ENCODE measurements around the gene NUTM2G. TPM values are rescaled to one million over a fixed set of nuclear protein-coding genes. Genes with fewer than 3 reads are reported as not detected.
"Not testable (repeated sequence)": the region's sequence is repeated elsewhere in the genome, so short reads cannot be mapped to it uniquely, and the experiment has no call there.

The NUTM2G gene
- polyA plus RNA-seq (ENCODE audit: insufficient read length in 3 of 3): under 1 TPM; 0.24 to 0.85 (median 0.33) TPM

DNA sequence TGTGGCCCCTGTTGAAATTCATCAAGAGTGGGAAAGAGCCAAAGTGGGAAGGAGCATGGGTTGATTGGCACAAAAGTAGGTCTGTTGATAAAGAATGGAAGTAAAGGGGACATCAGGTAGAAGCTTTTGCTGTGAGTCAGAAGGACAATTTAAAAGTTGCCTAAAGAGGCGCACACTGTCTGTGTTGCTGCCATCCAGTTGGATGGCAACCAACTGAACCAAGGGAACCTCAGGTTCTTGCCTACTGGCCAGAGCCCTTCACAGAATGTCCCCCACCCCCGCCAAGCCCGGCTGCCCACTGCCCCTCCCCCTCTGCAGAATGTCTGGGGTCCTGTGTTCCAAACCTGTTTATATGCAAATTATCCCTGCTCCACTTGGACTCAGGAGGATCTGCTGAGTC lies at the start of gene NUTM2G:
Gene NUTM2G, plus strand, starts transcription at position 301 of the 400 bp plus-strand sequence. CDS start 182 bp downstream, outside the sequence.
- DNase-seq (ENCODE audit: low read depth in 3 of 3, low spot score in 2 of 3): not testable (repeated sequence)

DNA sequence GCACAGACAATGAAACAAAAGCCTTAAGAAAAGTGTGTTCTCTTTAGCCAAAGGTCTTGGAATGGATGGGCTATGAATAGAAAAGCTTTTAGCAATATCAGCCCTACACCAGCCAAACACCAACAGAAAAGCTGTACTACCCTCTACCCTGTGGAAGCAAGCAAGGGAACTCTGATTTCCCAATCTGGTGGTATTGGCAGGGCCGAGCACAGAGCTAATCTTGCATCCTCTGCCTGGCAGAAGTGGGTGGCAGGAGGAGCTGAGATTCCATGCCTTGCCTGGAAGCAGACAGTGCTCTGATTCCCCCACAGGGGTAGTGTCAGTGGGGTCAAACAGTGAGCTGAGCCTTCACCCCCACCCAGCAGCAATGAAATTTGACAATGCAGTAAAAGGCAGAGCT lies 44.7 kb upstream of the NUTM2G start:
- no peak for DNase-seq (ENCODE audit: low read depth in 3 of 3, low spot score in 2 of 3)

GRCh38 chr9:96884443-96884842 lies 44.2 kb upstream of the NUTM2G start:
- DNase-seq (ENCODE audit: low read depth in 3 of 3, low spot score in 2 of 3): no peak

DNA sequence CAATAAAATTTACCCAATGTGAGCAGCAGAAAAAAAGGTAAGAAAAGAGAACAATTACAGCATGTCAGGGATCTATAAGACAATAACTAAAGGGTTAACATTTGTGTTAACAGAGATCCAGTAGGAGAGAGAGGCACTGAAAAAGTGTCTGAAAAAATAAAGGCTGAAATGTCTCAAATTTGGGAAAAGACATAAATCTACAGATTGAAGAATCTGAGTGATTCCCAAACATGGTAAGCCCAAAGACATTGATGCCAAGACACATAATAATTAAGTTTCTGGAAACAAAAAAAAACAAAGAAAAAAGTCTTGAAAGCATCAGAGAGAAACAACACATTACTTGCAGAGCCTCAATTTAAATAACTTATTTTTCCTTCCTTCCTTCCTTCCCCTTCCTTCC lies 43.2 kb upstream of the NUTM2G start:
- no peak for DNase-seq (ENCODE audit: low read depth in 3 of 3, low spot score in 2 of 3)

GRCh38 chr9:96888591-96888990 lies 40.1 kb upstream of the NUTM2G start:
- no peak for DNase-seq (ENCODE audit: low read depth in 3 of 3, low spot score in 2 of 3)

- no peak for DNase-seq (ENCODE audit: low read depth in 3 of 3, low spot score in 2 of 3)
Measured at GRCh38 chr9:96892131-96892530, 36.5 kb upstream of the NUTM2G start.

DNA sequence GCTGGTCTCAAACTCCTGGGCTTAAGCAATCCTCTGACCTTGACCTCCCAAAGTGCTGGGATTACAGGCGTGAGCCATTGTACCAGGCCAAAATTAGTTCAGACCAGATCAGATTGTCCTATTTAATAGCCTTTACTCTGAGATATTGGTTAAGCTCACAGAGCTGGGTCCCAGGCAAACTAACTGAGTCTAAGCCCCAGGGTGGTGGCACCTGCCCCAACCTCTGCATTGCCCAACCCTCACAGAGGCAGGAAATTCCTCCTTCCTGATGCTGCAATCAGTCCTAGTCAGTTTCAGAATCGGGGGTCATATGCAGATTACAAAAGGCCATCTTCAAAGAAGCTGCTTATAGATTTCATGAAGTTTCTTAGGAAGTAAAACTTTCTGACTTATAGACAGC lies 28.6 kb upstream of the NUTM2G start:
- not testable (repeated sequence) for DNase-seq (ENCODE audit: low read depth in 3 of 3, low spot score in 2 of 3)

DNA sequence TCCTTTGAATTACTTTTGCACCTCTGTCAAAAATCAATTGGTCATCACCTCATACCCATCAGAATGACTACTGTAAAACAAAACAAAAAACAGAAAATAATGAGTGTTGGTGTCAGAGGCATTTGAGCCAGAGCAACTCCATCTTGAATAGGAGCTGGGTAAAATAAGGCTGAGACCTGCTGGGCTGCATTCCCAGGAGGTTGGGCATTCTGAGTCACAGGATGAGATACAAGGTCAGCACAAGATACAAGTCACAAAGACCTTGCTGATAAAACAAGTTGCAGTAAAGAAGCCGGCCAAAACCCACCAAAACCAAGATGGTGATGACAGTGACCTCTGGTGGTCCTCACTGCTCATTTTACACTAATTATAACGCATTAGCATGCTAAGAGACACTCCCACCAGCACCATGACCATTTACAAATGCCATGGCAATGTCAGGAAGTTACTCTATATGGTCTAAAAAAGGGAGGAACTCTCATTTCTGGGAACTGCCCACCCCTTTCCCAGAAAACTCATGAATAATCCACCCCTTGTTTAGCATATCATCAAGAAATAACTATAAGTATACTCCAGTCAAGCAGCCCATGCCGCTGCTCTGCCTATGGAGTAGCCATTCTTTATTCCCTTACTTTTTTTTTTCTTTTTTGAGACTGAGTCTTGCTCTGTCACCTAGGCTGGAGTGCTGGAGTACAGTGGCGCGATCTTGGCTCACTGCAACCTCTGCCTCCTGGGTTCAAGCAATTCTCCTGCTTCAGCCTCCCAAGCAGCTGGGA lies 23.5 kb upstream of the NUTM2G start:
- DNase-seq (ENCODE audit: low read depth in 3 of 3, low spot score in 2 of 3): not testable (repeated sequence)

- DNase-seq (ENCODE audit: low read depth in 3 of 3, low spot score in 2 of 3): not testable (repeated sequence)
Measured at GRCh38 chr9:96908479-96908878, 20.2 kb upstream of the NUTM2G start.

- not testable (repeated sequence) for DNase-seq (ENCODE audit: low read depth in 3 of 3, low spot score in 2 of 3)
Measured at GRCh38 chr9:96915539-96915938, 13.1 kb upstream of the NUTM2G start.

GRCh38 chr9:96916531-96916930 lies 12.1 kb upstream of the NUTM2G start:
- not testable (repeated sequence) for DNase-seq (ENCODE audit: low read depth in 3 of 3, low spot score in 2 of 3)

DNA sequence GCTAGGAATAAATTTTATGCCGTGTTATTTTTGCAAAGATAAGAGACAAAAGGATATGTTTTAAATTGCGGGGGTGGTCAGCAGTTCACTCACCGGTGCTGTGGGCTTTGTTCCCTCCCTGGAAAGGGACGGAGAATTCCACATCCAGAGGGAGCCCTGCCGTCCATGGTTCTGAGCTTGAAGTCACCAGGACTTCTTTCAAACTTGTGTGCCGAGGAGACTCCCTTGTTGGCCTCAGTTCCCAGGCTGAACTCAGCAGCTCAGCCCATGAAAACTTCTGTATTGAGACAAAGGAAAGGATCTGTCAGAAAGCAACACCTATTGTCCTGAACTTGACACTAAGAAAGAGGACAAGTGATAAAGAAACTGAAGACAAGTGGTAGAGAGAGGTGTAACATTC lies 10.1 kb upstream of the NUTM2G start:
- DNase-seq (ENCODE audit: low read depth in 3 of 3, low spot score in 2 of 3): not testable (repeated sequence)

DNA sequence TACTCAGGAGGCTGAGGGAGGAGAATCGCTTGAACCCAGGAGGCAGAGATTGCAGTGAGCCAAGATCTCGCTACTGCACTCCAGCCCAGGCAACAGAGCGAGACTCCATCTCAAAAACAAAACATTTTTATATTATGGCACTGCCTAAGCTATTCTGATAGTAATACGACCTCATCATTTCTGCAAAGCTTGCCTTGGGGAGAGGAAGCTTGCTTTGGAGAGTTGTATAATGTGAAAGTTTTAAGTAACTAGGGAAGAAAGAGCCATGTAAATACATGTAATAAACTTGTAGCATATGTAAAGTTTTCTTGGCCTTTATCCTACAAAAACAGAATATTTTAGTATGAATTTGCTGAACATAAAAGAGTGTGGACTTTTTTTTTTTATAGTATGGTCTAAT lies 7.8 kb upstream of the NUTM2G start:
- not testable (repeated sequence) for DNase-seq (ENCODE audit: low read depth in 3 of 3, low spot score in 2 of 3)

DNA sequence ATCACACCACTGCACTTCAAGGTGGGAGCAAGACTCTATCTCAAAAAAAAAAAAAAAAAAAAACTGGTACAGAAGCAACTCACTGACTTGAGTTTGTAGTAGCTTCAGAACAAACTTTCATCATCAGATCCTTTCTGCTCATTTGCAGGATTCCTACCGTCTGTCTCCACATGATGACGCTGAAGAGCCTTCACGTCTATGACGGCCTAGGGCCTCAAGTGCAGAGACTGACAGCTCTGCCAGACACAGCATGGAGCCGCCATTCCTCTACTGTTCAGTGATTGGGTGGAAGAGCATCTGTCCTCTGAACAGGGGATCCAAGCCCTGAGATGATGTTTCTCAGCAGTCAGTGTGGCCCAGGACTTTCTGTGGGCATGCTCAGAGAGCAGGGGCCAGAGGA lies 3.1 kb upstream of the NUTM2G start:
- DNase-seq (ENCODE audit: low read depth in 3 of 3, low spot score in 2 of 3): not testable (repeated sequence)

DNA sequence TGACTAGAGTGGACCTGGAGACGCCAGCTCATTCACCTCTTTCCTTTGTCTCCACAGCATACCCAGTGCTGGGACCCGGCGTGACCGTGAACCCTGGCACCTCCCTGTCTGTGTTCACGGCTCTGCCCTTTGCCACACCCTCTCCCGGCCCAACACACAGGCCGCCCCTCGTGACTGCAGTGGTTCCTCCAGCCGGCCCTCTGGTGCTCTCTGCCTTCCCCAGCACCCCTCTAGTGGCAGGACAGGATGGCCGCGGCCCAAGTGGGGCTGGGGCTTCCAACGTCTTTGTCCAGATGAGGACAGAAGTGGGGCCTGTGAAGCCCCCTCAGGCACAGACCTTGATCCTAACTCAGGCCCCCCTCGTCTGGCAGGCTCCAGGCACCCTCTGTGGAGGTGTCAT lies 3.0 kb downstream of the NUTM2G start:
- DNase-seq (ENCODE audit: low read depth in 3 of 3, low spot score in 2 of 3): not testable (repeated sequence)

GRCh38 chr9:96934097-96934496 lies 5.5 kb downstream of the NUTM2G start:
- DNase-seq (ENCODE audit: low read depth in 3 of 3, low spot score in 2 of 3): not testable (repeated sequence)

DNA sequence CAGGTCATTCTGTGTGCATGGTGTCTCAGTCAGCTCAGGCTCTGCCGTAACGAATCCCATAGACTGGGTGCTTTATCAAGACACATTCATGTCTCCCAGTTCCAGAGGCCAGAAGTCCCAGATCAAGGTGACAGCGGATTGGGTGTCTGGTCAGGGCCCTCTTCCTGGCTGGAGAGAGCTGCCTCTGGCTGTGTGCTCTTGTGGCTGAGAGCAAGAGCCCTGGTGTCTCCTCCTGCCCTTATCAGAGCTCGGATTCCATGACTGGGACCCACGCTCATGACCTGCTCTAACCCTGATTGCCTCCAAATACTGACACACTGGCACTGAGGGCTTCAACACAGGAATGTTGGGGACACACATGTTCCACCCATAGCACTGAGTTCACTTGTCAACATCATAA lies 6.1 kb downstream of the NUTM2G start:
- not testable (repeated sequence) for DNase-seq (ENCODE audit: low read depth in 3 of 3, low spot score in 2 of 3)

GRCh38 chr9:96935401-96935800 lies 6.8 kb downstream of the NUTM2G start:
- not testable (repeated sequence) for DNase-seq (ENCODE audit: low read depth in 3 of 3, low spot score in 2 of 3)

DNA sequence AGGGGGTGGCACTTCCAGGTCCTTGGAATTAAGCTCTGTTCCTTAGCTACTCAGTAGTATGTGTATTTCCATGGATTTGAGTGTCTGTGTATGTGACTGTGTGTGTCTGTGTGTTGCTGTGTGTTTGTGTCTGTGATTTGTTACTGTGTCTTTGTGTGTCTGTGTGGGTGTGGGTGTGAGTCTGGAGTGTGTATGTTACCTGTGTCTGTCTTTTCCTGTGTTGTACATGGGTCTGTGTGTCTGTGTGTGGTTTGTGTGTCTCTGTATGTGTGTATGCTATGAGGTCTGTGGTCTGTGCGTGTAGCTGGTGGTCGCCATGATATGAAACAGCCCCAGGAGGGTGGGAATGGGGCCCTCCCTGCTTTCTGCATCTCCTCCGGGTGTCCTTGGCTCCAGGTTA lies 8.8 kb downstream of the NUTM2G start:
- DNase-seq (ENCODE audit: low read depth in 3 of 3, low spot score in 2 of 3): not testable (repeated sequence)

- DNase-seq (ENCODE audit: low read depth in 3 of 3, low spot score in 2 of 3): not testable (repeated sequence)
Measured at GRCh38 chr9:96938957-96939665, 10.5 kb downstream of the NUTM2G start.

DNA sequence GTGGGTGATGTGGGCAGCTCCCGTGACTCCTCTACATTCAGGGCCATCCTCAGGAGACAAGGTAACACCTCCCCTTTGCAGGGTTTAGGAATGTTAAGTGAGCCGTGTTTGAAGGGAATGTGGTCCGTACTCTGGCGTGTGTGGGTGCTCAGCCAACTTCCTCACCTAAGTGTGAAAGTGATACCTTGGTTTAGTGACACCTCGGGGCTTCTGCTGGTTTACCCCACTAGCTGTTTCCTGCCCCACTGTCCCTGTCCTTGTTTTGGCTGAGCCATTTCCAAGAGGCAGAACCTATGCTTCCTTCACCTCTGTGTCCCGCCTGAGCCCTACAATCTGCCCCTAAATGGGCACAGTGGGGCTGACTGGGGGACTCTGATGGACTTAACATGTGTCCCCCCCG lies 12.3 kb downstream of the NUTM2G start:
- DNase-seq (ENCODE audit: low read depth in 3 of 3, low spot score in 2 of 3): not testable (repeated sequence)

DNA sequence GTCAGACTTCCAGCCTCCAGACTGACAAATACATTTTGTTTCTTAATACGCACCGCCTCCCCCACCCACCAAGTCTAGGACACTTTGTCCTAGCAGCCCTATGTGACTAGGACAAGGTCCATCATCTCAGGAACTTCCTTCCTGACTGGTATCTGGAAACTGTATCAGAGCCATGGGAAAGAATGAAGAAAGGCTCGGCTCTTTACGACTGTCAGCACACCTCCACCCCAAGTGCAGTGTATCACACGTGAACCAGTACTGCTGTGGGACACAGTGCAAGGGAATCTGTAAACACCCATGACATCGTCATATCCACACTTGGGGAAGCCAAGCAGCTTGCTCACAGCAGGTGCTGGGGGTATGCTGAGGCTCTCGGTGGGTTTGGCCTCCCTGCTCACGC lies 13.0 kb downstream of the NUTM2G start:
- DNase-seq (ENCODE audit: low read depth in 3 of 3, low spot score in 2 of 3): not testable (repeated sequence)
